ENCODE measurements around the gene COG4. TPM values are rescaled to one million over a fixed set of nuclear protein-coding genes. Genes with fewer than 3 reads are reported as not detected.

The COG4 gene
- polyA plus RNA-seq, 2 of the 4 experiments (the other 2 are of a cell fraction), result 42.7 to 48.2 TPM

DNA sequence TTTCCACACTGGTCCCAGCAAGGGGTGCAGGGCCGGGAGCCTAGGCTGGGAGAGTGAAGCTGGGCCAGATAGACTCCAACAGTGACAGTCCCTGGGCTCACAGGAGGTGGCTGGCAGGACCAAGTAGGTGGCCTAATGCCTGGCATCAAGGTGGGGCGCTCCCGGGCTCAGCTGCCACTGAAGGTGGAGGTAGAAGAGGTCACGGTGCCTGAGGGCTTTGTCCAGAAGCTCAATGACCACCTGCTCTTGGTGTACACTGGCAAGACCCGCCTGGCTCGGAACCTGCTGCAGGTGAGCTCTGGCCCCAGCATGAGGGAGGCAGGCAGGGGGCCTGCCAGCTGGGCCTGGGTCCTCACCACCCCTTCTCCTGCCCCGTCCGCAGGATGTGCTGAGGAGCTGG lies 45.2 kb downstream of the COG4 start (continued):
- TF ChIP-seq RAD21 (conservative IDR thresholded peaks at IDR 0.05 in 1 of 2, IDR thresholded peaks at IDR 0.05 in 1 of 2), result no peak

- CTCF ChIA-PET, result interaction anchor here (0.6 to 3.0 kb wide), 2 partner anchors 33 to 96 kb away, joined by 3 to 9 read pairs; no protein-coding TSS in a partner anchor
- POLR2A ChIA-PET, result no interaction called here
- FAIRE-seq (no peak), ATAC-seq (no peak), DNase-seq (ENCODE audit: low read depth in 1 of 2, low spot score in 1 of 2) (no peak)
- no peak for TF ChIP-seq RARB (CRISPR knock-in tag; IDR thresholded peaks at IDR 0.05)
- no peak for TF ChIP-seq ZNF302 (CRISPR knock-in tag; IDR thresholded peaks at IDR 0.05)
- TF ChIP-seq FOSL2 (IDR thresholded peaks at IDR 0.05), result no peak
- TF ChIP-seq FOSL2 (CRISPR knock-in tag; IDR thresholded peaks at IDR 0.05), result 0 out of 2 replicates have a peak, but pooled peaks have one; percentile 5
- no peak for TF ChIP-seq HOXB13 (CRISPR knock-in tag; IDR thresholded peaks at IDR 0.05; ENCODE audit: low read depth)
- no peak for TF ChIP-seq NPAS2 (CRISPR knock-in tag; IDR thresholded peaks at IDR 0.05; ENCODE audit: borderline replicate concordance)
- no peak for TF ChIP-seq BHLHE40 (IDR thresholded peaks at IDR 0.05; ENCODE audit: low read depth, low read length)
- no peak for TF ChIP-seq EHMT2 (IDR thresholded peaks at IDR 0.05; ENCODE audit: low read depth)
- TF ChIP-seq ZFP36 (IDR thresholded peaks at IDR 0.05; ENCODE audit: borderline replicate concordance, partially characterized antibody), result no peak
- no peaks in the 10 kb centered on the region for H3K9me3 ChIP-seq
- peak overlapping the region in 1 of 2 experiments; percentile 41; a peak in 1 of 6 replicates for H3K27ac ChIP-seq
- WGBS (ENCODE audit: missing lambda C conversion rate), result 81% methylated on average over 10 of the region's 13 CpGs
- no peak overlapping the region for H3K4me3 ChIP-seq
- peaks cover 9% of the 10 kb centered on the region for H3K4me1 ChIP-seq
- H3K4me2 ChIP-seq, result 0 out of 3 replicates have a peak overlapping the region, but pooled peaks have one; percentile 1
These were observed 46.9 kb downstream of the COG4 start for GRCh38 chr16:70476272-70477020.

DNA sequence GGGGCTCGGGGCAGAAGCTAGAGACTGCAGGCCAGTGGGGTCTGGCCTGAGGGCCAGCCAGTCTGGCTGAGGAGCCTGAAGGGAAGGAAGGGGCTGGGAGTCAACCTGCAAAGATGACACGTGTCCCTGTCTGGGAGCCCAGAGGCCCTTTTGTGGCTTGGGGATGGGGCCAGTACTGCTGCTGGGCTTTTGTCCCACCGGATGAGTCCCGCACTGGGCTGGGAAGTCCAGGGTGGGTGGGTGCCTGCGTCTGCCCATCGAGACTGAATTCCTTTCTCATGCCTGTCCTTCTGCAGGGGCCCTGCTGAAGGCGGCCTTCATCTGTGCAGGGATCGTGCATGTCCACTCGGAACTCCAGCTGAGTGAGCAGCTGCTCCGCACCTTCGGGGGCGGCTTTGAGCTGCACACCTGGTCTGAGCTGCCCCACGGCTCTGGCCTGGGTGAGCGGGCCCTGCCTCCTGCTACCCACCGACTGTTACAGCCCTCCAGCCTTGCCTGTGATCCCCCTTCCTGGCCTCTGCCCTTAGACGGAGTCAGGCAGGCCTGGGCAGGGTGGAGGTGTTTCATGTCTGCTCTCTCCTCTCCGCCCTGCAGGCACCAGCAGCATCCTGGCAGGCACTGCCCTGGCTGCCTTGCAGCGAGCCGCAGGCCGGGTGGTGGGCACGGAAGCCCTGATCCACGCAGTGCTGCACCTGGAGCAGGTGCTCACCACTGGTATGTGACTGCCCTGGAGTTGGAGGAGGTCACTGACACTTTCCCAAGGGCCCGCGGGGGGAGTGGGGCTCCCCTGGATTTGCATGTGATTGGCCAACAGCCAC lies 48.1 kb downstream of the COG4 start:
- POLR2A ChIA-PET, result no interaction called here
- TF ChIP-seq ZC3H11A (IDR thresholded peaks at IDR 0.05) (no peak), NPAS2 (CRISPR knock-in tag; IDR thresholded peaks at IDR 0.05; ENCODE audit: borderline replicate concordance) (no peak), CHD4 (IDR thresholded peaks at IDR 0.05; ENCODE audit: borderline replicate concordance) (no peak), RCOR1 (IDR thresholded peaks at IDR 0.05; ENCODE audit: low read depth, low read length) (no peak), RFX5 (IDR thresholded peaks at IDR 0.05) (no peak), E2F6 (IDR thresholded peaks at IDR 0.05; ENCODE audit: borderline replicate concordance, low read depth) (no peak), ZFP36 (IDR thresholded peaks at IDR 0.05; ENCODE audit: borderline replicate concordance, partially characterized antibody) (no peak)
- DNase-seq (ENCODE audit: low read depth in 1 of 2, low spot score in 1 of 2) (no peak), ATAC-seq (no peak), FAIRE-seq (no peak)
- WGBS (ENCODE audit: missing lambda C conversion rate), result 88% methylated on average over 22 of the region's 24 CpGs
- H3K4me2 ChIP-seq, result no peak overlapping the region
- no peaks in the 10 kb centered on the region for H3K9me3 ChIP-seq
- H3K27ac ChIP-seq, result no peak overlapping the region
- peaks cover 14% of the 10 kb centered on the region for H3K4me1 ChIP-seq
- H3K4me3 ChIP-seq, result no peak overlapping the region
- CTCF ChIA-PET, result interaction anchor here (1.0 to 8.3 kb wide), 4 partner anchors 22 to 295 kb away, joined by 3 to 110 read pairs (median 6); no protein-coding TSS in a partner anchor

GRCh38 chr16:70474320-70475053 lies 48.9 kb downstream of the COG4 start:
- FAIRE-seq, result no peak
- Histone ChIP-seq H3K4me1 (peaks cover 14% of the 10 kb centered on the region), H3K27ac (no peak overlapping the region), H3K4me3 (no peak overlapping the region), H3K9me3 (no peaks in the 10 kb centered on the region), H3K4me2 (no peak overlapping the region)
- TF ChIP-seq FOSL2 (IDR thresholded peaks at IDR 0.05), result no peak
- no peak for TF ChIP-seq FOSL2 (CRISPR knock-in tag; IDR thresholded peaks at IDR 0.05)
- no peak for TF ChIP-seq HDAC2 (IDR thresholded peaks at IDR 0.05)
- no peak for TF ChIP-seq POLR2AphosphoS2 (conservative IDR thresholded peaks at IDR 0.05; ENCODE audit: low read length)
- TF ChIP-seq FOXS1 (CRISPR knock-in tag; IDR thresholded peaks at IDR 0.05), result no peak
- no peak for TF ChIP-seq JUN (IDR thresholded peaks at IDR 0.05)
- no peak for TF ChIP-seq CBX8 (IDR thresholded peaks at IDR 0.05)
- TF ChIP-seq, protein P1, sequence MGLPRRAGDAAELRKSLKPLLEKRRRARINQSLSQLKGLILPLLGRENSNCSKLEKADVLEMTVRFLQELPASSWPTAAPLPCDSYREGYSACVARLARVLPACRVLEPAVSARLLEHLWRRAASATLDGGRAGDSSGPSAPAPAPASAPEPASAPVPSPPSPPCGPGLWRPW (IDR thresholded peaks at IDR 0.05), result no peak
- TF ChIP-seq MAZ (IDR thresholded peaks at IDR 0.05; ENCODE audit: borderline replicate concordance, low read depth, low read length), result no peak
- TF ChIP-seq, protein P2, sequence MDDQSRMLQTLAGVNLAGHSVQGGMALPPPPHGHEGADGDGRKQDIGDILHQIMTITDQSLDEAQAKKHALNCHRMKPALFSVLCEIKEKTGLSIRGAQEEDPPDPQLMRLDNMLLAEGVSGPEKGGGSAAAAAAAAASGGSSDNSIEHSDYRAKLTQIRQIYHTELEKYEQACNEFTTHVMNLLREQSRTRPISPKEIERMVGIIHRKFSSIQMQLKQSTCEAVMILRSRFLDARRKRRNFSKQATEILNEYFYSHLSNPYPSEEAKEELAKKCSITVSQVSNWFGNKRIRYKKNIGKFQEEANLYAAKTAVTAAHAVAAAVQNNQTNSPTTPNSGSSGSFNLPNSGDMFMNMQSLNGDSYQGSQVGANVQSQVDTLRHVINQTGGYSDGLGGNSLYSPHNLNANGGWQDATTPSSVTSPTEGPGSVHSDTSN (IDR thresholded peaks at IDR 0.05), result no peak
- TF ChIP-seq ELK1 (IDR thresholded peaks at IDR 0.05; ENCODE audit: low read depth, low read length), result no peak
- no peak for TF ChIP-seq ZC3H11A (IDR thresholded peaks at IDR 0.05)
- TF ChIP-seq RFX5 (IDR thresholded peaks at IDR 0.05), result no peak
- TF ChIP-seq HOXA7 (CRISPR knock-in tag; IDR thresholded peaks at IDR 0.05), result no peak
- ATAC-seq, result no peak
- CTCF ChIA-PET, result interaction anchor here (1.0 to 8.3 kb wide), 9 partner anchors 12 to 310 kb away, joined by 3 to 110 read pairs (median 4); no protein-coding TSS in a partner anchor
- 90% methylated on average over 17 of the region's 22 CpGs for WGBS (ENCODE audit: missing lambda C conversion rate)
- POLR2A ChIA-PET, result no interaction called here
- no peak for DNase-seq (ENCODE audit: low read depth in 1 of 2, low spot score in 1 of 2)

Measured in A549 (cell line).